ENCODE data around the gene VAV3.

GRCh38 chr1:107964336-107965109 is 457 bp downstream of the VAV3 start:
- TF ChIP-seq CTCF (IDR thresholded peaks at IDR 0.05; ENCODE audit: insufficient read depth, low read depth, low read length) (no peak), EZH2 (IDR thresholded peaks at IDR 0.05; ENCODE audit: insufficient read depth, low read length) (peak; percentile 56)

Data from astrocyte (in vitro differentiated cells and primary cell).